Measurements from ENCODE around the gene KCNG2.

DNA sequence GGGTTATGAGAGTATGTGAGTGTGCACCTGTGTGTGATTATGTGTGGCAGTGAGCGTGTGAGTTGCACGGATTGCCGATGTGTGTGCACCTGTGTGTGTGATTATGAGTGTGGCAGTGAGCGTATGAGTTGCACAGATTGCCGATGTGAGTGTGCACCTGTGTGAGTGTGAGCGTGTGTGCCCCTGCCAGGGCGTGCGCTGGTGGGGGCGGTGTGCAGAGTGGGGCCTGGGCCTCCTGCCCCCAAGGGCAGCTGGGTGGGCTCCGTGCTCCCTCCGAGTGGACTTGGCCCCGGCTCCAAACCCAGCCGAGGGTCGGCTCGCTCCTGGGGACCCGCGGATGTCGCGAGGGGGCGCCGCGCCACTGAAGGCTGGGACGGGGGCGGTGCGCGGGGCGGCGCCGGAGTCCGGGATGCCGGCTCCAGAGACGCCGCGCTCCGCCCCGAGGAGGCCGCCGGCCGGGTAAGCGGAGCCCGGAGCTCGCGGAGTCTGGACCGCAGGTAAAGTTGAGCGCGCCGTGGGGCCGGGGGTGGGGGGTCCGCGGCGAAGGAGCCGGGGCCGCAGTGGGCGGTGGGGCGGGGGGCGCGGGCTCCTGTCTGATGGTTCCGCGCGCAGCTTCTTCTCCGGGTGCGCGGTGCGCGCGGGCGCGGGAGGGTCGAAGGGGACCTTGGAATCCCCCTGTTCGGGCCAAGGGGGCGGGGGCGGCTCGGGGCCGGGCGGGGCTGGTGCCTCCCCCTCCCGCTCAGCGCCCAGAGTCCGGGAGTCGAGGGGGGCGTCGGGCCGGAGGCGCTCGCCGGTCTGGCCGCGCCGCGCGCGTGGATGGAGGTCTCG, at the start of gene KCNG2:
- TF ChIP-seq, protein P1, sequence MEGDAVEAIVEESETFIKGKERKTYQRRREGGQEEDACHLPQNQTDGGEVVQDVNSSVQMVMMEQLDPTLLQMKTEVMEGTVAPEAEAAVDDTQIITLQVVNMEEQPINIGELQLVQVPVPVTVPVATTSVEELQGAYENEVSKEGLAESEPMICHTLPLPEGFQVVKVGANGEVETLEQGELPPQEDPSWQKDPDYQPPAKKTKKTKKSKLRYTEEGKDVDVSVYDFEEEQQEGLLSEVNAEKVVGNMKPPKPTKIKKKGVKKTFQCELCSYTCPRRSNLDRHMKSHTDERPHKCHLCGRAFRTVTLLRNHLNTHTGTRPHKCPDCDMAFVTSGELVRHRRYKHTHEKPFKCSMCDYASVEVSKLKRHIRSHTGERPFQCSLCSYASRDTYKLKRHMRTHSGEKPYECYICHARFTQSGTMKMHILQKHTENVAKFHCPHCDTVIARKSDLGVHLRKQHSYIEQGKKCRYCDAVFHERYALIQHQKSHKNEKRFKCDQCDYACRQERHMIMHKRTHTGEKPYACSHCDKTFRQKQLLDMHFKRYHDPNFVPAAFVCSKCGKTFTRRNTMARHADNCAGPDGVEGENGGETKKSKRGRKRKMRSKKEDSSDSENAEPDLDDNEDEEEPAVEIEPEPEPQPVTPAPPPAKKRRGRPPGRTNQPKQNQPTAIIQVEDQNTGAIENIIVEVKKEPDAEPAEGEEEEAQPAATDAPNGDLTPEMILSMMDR (IDR thresholded peaks at IDR 0.05) = no peak
- TF ChIP-seq EP300 (IDR thresholded peaks at IDR 0.05) (no peak), POLR2A (IDR thresholded peaks at IDR 0.05) (no peak)

Measured in tibial nerve (tissue), 4 donors.